HUES48 (cell line): ENCODE results near the gene TADA2B.

Experiments
- H3K27ac ChIP-seq: one replicate; pipeline ENCODE4 v1.7.0; 2013; ENCODE audit warnings: low read depth, low read length, inconsistent platforms
- H3K27me3 ChIP-seq: 2 replicates; pipeline ENCODE4 v1.6.1; 2013; ENCODE audit warnings: mild to moderate bottlenecking, low read length; ENCODE audit not compliant: control insufficient read depth, insufficient read depth
- H3K36me3 ChIP-seq: 2 replicates; pipeline ENCODE4 v1.6.1; 2013; ENCODE audit warnings: low read length; ENCODE audit not compliant: control insufficient read depth, insufficient read depth
- H3K4me1 ChIP-seq: 2 replicates; pipeline ENCODE4 v1.6.1; 2013; ENCODE audit warnings: mild to moderate bottlenecking, low read length; ENCODE audit not compliant: control insufficient read depth, insufficient read depth
- H3K4me3 ChIP-seq: 2 replicates; pipeline ENCODE4 v1.5.1; 2013; ENCODE audit warnings: mild to moderate bottlenecking, low read depth, low read length
- H3K9ac ChIP-seq: 2 replicates; pipeline ENCODE4 v1.6.1; 2013; ENCODE audit warnings: mild to moderate bottlenecking, low read depth, low read length, moderate library complexity
- H3K9me3 ChIP-seq: 2 replicates; pipeline ENCODE4 v1.6.1; 2013; ENCODE audit warnings: low read length; ENCODE audit not compliant: control insufficient read depth, insufficient read depth

TADA2B gene

GRCh38 chr4:7050481-7051143 is 7.4 kb downstream of the TADA2B start:
- Histone ChIP-seq H3K4me3 (no peak overlapping the region), H3K4me1 (peaks cover 1% of the 10 kb centered on the region; the same call in 1 of the 2 replicates), H3K9ac (no peak overlapping the region), H3K27me3 (no peaks in the 10 kb centered on the region), H3K9me3 (no peaks in the 10 kb centered on the region), H3K36me3 (peaks cover 16% of the 10 kb centered on the region), H3K27ac (no peak overlapping the region)

GRCh38 chr4:7051144-7051495 is 7.9 kb downstream of the TADA2B start:
- no peaks in the 10 kb centered on the region for H3K27me3 ChIP-seq
- peaks cover 19% of the 10 kb centered on the region for H3K36me3 ChIP-seq
- no peak overlapping the region for H3K4me3 ChIP-seq
- H3K4me1 ChIP-seq = no peaks in the 10 kb centered on the region; the same call in 1 of the 2 replicates
- no peak overlapping the region for H3K9ac ChIP-seq
- no peak overlapping the region for H3K27ac ChIP-seq
- no peaks in the 10 kb centered on the region for H3K9me3 ChIP-seq

- H3K36me3 ChIP-seq = peaks cover 19% of the 10 kb centered on the region
- no peaks in the 10 kb centered on the region for H3K9me3 ChIP-seq
- H3K9ac ChIP-seq = no peak overlapping the region
- H3K4me1 ChIP-seq = no peaks in the 10 kb centered on the region; the same call in 1 of the 2 replicates
- H3K27ac ChIP-seq = no peak overlapping the region
- H3K27me3 ChIP-seq = no peaks in the 10 kb centered on the region
- no peak overlapping the region for H3K4me3 ChIP-seq
Measured at GRCh38 chr4:7051905-7052304, 8.7 kb downstream of the TADA2B start.

GRCh38 chr4:7052313-7052712 is 9.1 kb downstream of the TADA2B start:
- Histone ChIP-seq H3K4me1 (no peaks in the 10 kb centered on the region; the same call in 1 of the 2 replicates), H3K9me3 (no peaks in the 10 kb centered on the region), H3K27me3 (no peaks in the 10 kb centered on the region), H3K36me3 (peaks cover 19% of the 10 kb centered on the region), H3K4me3 (no peak overlapping the region), H3K27ac (no peak overlapping the region), H3K9ac (no peak overlapping the region)

- no peaks in the 10 kb centered on the region for H3K27me3 ChIP-seq
- H3K36me3 ChIP-seq = peaks cover 19% of the 10 kb centered on the region
- no peaks in the 10 kb centered on the region for H3K9me3 ChIP-seq
- H3K27ac ChIP-seq = no peak overlapping the region
- no peaks in the 10 kb centered on the region; the same call in 1 of the 2 replicates for H3K4me1 ChIP-seq
- no peak overlapping the region for H3K9ac ChIP-seq
- no peak overlapping the region for H3K4me3 ChIP-seq
Measured at GRCh38 chr4:7052923-7053715, 9.9 kb downstream of the TADA2B start.

- Histone ChIP-seq H3K4me3 (no peak overlapping the region), H3K4me1 (no peaks in the 10 kb centered on the region; the same call in 1 of the 2 replicates), H3K36me3 (peaks cover 25% of the 10 kb centered on the region)
Measured at GRCh38 chr4:7054106-7054880, 11.1 kb downstream of the TADA2B start.

GRCh38 chr4:7055111-7055989 is 12.2 kb downstream of the TADA2B start:
- Histone ChIP-seq H3K4me3 (no peak overlapping the region), H3K4me1 (no peaks in the 10 kb centered on the region; the same call in 1 of the 2 replicates), H3K9me3 (no peaks in the 10 kb centered on the region), H3K9ac (no peak overlapping the region), H3K27me3 (no peaks in the 10 kb centered on the region), H3K36me3 (peaks cover 36% of the 10 kb centered on the region), H3K27ac (no peak overlapping the region)

More at GRCh38 chr4:7054106-7054880, 11.1 kb downstream of the TADA2B start:
- no peak overlapping the region for H3K9ac ChIP-seq
- H3K27ac ChIP-seq = no peak overlapping the region
- H3K27me3 ChIP-seq = no peaks in the 10 kb centered on the region
- H3K9me3 ChIP-seq = no peaks in the 10 kb centered on the region

- Histone ChIP-seq H3K27ac (no peak overlapping the region), H3K4me1 (no peaks in the 10 kb centered on the region; the same call in 1 of the 2 replicates), H3K36me3 (peaks cover 42% of the 10 kb centered on the region), H3K9me3 (no peaks in the 10 kb centered on the region), H3K4me3 (no peak overlapping the region), H3K9ac (no peak overlapping the region), H3K27me3 (no peaks in the 10 kb centered on the region)
Measured at GRCh38 chr4:7055990-7056325, 12.8 kb downstream of the TADA2B start.

- Histone ChIP-seq H3K27ac (no peak overlapping the region), H3K36me3 (peaks cover 67% of the 10 kb centered on the region), H3K4me3 (no peak overlapping the region), H3K27me3 (no peaks in the 10 kb centered on the region), H3K9ac (no peak overlapping the region), H3K9me3 (no peaks in the 10 kb centered on the region), H3K4me1 (no peaks in the 10 kb centered on the region; the same call in 1 of the 2 replicates)
Measured at GRCh38 chr4:7058792-7059191, 15.6 kb downstream of the TADA2B start.

GRCh38 chr4:7059662-7060061 is 16.5 kb downstream of the TADA2B start:
- Histone ChIP-seq H3K36me3 (peaks cover 67% of the 10 kb centered on the region), H3K9me3 (no peaks in the 10 kb centered on the region), H3K4me1 (no peaks in the 10 kb centered on the region; the same call in 1 of the 2 replicates), H3K27me3 (no peaks in the 10 kb centered on the region), H3K9ac (no peak overlapping the region), H3K4me3 (no peak overlapping the region), H3K27ac (no peak overlapping the region)
